NCI-H1436 (cell line): ENCODE measurements around the gene SOHLH1.

ENCODE experiments used
- DNase-seq: peaks from one replicate; lab custom pipeline; 2025; lab: John Stamatoyannopoulos, UW

SOHLH1 gene

DNA sequence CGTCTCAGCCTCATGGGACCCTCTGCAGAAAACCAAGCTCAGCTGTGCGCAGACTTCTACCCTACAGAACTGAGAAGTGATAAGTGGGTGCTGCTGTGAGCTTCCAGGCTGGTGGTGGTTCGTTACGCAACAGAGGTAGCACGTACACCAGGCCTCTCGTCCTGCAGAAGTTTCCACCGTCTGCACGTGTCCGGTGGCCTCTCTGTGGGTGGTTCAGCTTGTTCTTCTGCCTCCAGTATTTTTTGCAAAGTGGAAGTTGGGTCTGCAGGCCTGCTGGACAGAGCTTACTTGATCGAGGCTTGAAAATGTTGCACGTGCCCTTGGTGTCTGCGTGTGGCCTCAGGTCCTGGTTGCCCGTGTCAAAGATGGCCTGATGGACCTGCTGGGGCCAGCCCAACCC lies 30.2 kb upstream of the SOHLH1 start:
- DNase-seq, result no peak

DNA sequence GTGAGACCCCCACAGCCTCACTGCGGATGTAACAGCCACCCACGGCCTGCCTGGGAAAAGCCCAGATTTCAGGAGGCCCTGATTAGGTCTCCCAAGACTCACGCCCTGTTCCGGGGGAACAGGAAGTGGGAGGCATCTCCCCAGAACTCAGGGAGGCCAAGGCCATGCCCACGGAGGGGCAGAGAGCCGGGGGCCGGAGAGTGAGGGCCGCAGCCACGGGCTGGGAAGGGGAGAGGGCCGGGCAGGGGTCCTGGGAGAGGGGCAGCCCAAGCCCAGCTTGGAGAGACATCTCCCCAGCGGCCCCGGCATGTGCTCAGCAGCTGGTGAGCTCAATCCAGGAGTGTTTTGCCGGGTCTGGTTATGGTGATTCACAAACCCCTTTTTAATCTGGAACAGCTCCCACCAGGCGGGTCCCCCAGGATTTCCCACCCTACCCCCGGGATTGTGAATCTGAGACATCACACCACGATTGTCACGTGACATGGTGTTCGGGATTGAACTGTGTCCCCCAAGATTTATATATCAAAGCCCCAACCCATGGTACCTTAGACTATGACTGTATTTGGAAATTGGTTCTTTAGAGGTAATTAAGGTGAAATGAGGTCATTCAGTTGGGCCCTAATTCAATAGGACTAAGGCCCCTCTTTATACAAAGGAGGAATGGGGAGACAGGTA lies 29.3 kb upstream of the SOHLH1 start:
- no peak for DNase-seq

DNA sequence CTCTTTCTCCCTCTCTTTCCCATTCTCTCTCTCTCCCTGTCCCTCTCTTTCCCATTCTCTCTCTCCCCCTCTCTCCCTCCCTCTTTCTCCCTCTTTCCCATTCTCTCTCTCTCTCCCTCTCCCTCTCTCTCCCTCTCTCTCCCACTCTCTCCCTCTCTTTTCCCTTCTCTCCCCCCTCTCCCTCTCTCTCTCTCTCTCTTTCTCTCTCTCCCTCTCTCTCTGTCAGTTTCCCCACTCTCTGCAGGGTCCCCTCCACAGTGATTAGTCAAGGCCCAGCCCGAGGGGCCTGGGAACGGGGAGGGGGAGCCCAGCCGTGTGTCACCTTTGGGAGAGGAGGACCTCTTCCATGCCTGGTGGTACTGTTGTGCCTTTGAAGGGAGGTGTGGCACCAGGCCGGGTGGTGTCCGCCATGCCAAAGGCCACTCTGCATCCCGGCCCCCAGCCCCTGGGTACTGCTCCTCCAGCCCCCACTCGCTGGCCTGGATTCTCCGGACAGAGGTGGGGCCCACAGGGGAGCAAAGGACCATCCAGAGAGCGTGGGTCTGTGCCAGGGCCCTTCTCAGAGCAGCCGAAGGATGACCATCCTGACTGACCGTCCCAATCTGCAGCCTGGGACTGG lies 28.1 kb upstream of the SOHLH1 start:
- DNase-seq, result no peak

DNA sequence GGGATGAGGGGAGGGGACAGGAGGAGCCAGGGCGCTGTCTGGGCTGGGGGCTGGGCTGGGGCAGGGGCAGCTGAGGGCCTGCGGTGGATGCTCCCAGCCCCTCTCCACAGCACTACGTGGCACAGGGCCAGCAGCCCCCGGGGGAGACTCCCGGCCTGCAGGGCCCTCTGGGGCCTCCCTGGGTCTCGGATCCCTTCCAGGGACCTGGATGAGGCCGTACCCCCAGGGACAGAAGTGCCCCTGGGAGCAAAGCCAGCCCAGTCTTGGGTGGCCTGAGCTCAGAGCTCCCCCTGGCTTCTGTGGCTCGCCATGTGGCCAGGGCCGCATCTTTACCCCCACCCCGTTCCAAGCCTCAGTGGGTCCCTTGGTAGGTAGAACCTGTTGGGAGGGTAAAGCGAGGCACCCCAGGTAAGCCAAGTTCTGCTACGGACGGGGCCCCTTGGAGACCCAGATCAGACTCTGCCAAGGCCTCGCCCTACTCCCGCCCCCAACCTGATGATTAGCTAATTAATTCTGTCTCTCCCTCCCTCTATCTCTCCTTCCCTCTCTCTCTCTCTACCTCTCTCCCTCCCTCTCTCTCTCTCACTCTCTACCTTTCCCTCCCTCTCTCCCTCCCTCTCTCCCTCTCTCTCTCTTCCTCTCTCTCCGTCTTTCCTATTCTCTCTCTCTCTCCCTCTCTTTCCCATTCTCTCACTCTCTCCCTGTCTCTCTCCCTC lies 27.0 kb upstream of the SOHLH1 start:
- DNase-seq, result no peak

DNA sequence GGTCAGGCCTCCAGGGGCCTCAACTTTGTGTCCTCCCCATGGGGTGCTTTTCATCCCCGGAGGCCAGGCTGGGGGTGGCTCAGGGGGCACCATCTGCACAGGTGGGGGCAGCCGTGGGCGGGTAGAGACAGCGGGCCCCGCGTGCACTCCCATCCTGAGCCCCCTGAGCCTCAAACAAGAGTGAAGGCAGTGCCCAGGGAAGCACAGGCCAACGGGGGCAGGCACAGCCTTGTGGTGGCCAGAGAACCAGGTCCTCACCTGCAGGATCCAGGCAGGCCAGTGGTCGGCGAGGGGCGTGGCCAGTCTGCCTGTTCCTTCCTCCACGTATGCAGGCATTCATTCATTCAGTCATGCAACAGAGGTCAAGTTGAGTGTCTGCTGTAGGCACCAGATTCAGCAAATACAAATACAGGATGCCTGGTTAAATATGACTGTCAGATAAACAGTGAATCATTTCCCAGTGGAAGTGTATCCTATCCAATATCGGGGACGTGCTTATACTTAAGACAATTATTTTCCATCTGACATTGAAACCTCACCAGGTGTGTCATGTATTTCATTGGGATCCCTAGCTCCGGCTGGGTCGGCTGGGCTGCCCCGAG lies 25.0 kb upstream of the SOHLH1 start:
- no peak for DNase-seq

DNA sequence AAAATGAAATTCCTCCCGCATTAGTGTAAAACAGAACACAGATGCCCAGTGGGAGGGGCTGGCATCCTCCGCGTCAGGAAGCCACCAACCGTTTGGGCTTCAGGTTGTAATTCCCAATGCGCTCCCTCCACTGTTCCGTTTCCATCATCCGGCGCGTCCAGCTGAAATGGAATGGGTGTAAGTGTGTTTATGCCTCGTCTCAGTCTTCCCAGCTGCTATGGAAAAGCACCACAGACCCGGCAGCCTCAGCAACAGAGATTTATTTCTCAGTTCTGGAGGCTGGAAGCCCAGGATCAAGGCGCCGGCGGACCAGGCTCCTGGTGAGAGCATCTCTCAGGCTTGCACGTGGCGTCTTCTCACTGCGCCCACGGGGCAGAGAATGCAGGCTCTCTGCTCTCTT lies 23.1 kb upstream of the SOHLH1 start:
- no peak for DNase-seq

DNA sequence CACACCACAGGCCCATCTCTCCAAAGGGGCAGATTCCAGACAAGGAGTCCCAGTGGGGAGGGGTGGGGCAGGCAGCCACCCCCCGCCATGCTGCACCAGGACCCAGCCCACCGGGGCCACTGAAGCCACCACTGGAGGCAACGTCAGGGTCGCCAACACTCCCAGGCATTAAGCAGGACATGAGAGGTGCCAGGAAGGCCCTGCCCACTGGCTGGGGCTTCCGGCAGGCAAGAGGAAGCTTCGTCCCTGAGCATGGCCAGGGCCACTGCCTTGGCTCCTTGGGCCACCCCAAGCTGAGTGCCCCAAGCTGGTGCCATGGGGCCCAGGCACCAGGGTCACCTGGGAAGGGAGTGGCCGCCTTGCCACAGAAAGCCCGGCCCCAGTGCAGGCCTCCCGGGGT lies 20.2 kb upstream of the SOHLH1 start:
- no peak for DNase-seq

DNA sequence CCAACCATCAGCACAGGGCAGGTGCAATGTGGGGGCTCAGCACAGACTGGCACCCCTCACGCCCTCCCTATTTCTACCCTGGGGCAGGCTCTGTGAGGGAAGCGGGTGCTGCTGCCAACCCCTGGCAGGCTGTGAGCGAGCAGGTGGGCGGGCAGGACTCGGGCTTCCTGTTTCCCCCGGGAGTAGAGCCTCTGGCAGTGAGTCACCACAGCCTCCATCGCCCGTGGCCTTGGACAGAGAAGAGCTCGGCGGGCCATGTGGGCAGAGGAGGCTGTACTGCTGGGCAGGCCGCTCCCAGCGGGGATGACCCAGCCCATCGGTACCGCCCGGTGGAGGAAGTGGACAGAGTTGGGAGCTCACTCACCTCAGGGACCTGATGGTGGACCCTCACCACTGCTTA lies 19.3 kb upstream of the SOHLH1 start:
- DNase-seq, result peak; percentile 21

DNA sequence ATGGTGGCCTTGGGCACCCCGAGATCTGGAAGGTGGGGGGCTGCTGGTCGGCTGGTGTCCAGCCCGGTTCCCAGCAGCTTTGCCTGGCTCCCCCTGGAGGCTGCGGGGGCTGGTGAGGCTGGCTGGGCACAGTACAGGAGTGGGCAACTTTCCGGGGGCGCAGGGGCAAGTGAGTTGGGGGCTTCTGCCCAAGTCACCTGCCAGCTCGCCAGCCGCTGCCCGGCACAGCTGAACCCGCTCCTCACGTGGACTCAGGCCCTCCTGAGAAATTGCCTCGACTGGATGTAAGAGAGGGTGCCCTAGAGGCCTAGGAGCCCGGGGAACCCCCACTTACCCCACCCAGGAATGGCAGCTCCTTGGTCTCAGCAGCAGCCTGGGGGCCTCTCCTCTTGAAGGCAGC lies 18.1 kb upstream of the SOHLH1 start:
- DNase-seq, result no peak

DNA sequence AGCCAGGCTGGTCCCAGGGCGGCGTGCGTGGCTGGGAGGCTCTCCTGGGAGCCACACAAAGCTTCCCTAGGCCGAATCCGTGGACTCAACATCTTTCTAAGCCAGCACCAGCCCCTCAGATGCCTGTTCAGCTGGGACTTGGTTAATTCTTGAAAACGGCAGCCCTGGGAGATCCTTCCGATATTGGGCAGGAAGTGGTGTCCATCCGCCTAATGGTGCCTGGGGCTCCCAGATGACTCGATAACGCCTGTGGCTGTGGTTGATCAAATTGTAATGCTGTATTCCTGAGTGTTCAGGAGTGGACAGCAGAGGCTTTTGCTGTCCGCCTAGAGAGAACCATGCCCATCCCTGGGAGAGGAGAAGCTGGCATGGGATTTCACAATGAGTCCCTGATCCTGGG lies 16.8 kb upstream of the SOHLH1 start:
- DNase-seq, result no peak

DNA sequence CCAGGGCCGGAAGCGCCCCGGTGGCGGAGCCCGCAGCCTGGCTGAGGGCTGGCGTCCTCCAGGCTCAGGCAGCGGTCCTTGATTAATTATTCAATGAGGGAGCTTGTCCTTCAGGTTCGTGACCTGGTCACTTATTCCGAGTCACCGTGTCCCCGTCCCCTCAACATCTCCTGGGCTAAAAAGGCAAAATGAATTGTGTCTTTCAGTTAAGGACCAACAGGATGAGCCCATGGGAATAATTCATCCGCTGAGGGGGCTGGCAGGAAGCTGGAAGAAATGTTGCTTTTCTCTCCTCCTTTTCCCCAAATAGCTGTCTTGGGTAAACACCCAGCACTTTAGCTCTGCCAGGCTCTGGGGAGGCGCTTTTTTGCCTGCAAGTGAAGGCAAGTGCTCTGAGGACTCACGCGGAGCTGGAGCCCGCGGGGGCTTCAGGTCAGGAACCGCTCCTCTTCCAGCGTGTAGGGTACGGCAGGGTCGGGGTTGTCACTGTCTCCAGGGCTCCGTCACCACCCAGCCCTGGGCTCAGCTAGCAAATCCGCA lies 15.8 kb upstream of the SOHLH1 start:
- no peak for DNase-seq

DNA sequence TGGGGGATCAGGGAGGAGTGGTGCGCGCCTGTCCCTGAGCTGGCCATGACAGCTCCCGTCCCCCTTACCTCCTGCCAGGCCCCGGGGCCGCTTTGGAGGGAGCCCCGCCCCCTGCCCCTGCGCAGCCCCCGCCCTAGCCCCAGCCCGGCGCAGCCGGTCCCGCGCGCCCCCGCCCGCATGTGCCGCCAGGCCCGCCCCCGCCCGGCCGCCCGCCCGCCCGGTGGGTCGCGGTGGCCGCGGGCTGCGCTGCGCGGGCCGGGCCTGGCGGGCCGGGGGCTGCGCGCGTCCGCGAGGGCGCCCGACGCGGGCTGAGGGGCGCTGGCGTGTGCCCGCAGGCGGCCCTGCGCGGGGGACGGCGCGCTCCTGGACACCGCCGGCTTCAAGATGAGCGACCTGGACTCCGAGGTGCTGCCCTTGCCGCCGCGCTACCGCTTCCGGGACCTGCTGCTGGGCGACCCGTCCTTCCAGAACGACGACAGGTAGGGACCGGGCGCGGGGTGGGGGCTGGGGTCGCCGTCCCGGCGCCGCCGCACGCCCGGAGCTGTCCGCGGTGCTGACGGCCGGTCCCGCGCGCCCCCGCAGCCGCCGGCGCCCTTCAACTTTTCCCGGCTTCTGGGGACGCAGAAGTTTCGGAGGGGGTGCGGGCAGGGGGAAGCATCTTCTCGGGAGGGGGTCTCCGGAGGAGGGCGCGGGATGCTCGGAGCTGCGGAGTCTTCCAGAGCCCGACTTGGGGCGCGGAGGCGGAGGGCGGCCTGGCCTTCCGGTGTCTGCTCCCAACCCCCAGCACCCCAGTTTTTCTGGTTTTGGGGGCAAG lies 15.2 kb upstream of the SOHLH1 start:
- DNase-seq, result no peak

DNA sequence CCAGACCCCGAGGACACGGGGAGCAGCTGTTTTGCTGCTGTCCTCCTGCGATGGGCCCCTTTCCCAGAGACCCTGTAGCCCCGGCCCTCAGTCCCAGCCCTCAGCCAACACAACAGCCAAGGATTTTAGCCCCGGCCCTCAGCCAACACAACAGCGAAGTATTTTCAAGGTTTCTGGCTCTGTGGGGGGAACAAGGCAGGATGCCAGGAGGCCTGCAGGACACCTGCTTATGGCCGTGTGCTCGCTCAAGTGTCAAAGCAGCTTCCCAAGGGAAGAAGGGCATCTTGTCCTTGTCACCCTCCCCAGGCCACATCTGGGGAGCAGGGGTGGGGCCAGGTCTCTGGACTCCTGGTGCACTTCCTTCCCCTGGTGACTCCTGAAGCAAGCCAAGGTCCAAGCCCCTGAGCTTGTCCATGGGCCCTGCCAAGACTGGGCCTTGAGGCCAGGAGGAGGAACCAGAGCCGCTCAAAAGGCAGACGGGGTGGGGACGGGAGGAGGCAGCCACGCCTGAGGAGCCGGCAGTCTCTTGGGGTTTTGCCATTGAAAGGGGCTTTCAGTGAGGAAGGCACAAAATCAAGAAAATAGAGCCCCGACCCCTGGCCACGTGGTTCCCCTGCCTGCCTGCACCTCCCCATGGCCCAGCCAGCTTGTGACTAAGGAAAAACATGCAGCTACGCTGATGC lies 13.5 kb upstream of the SOHLH1 start:
- DNase-seq, result no peak

DNA sequence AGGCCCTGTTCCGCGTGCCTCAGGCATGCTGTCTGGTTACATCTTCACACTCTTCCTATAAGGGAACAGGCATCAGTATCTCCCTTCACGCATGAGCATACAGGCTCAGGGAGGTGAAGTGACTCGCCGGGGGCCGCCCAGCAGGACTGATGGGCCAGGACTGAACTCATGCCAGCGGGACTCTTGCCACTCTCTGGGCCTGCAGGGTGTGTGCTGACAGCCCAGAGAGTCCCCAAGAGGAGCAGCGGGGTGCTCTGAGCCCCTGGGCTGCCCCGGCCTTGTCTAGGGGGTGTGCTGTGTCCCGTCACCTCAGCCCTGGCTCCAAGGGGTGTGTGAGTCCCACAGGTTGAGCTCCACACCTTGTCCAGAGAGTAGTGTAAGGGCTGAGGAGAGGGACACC lies 12.6 kb upstream of the SOHLH1 start:
- no peak for DNase-seq

DNA sequence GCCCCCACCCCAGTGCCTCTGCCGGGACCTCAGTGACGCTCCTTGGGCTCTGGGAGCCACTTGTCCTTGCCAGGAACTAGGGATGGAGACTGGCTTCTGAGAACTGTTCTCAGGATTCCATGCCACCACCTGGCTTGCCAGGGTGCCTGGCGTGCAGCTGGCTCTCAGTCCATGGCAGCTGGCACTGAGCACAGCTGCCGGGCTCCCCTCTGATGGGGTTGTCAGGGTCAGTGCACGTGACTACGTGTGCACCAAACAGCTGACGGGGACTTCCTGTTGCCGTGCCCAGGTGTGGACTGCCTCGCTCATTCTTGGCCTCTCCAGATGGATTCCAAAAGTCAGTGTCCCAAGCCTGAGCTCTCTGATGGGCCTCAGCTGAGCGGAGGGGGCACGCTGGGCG lies 12.1 kb upstream of the SOHLH1 start:
- no peak for DNase-seq

DNA sequence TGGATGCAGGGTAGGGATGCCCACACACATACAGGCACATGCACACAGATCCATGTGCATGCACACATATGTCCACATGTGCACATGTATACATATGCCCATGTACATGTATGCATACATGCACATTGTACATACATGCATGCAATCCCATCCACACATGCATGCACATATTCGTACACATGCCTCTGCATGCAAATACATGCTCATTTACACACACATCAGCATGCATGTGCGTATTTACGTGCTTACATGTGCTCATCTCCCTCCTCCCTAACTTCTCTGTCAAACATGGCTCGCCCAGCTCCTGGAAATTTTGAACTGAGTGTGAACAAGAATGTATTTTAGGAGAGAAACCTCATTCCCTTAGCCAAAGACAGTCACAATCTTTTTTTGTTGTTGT lies 8.9 kb upstream of the SOHLH1 start:
- DNase-seq, result no peak

DNA sequence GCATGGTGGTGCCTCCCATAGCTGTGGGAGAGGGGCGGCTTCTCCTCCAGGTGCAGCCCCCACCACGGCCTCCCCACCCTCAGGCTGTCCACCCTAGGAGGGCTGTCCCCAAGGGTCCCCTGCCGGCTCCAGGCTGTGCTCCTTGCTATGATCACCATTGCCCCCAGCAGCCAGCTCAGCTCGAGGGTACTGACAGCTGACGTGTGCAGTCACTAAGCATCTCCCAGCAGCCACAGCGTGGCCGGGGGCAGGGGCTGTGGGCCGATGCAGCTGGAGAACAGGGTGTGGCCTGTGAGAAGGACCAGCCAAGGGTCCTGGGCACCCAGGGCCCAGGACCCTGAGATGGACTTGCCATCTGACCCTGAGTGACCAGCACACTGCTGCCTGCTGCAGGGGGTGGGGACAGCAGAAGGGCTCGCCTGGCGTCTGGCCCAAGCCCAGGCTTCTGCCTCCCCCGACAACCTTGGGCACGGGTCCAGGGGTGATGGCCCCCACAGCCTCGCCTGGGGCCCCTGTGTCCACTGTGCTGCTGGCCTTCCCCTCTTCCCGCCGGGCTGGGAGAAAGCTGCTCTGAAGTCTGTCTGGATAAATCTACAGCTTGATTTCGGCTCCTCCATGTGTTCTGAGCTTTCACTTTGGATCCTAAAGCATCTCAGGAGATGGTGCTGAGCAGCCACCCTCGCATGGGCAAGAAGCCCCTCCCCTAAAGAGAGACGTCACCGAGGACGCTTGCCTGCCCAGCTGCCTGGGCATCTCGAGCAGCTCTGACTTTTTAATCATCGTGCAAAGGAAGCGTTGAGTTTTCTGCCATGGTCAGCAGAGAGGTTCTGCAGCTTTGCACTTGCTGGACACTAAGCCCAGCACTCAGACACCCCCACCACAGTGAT lies 8.2 kb upstream of the SOHLH1 start:
- DNase-seq, result no peak

DNA sequence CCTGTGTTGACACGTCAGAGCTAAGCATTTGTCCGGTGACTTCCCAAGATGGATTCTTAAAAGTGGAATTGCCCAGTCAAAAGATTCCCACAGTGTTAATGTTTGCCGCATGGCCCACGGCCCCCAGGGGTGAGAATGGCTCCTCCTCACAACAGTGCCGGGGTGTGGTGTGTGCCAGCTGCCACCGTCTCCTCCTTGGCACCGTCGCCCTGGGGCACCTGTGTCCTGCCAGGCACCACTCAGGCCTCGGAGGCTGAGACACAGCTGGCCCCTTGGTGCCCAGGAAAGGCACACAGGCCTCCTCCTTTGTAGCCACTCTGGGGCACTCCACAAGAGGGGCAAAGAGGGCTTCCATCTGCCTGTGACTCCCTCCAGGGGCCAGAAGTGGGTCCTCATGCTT lies 7.0 kb upstream of the SOHLH1 start:
- DNase-seq, result no peak

DNA sequence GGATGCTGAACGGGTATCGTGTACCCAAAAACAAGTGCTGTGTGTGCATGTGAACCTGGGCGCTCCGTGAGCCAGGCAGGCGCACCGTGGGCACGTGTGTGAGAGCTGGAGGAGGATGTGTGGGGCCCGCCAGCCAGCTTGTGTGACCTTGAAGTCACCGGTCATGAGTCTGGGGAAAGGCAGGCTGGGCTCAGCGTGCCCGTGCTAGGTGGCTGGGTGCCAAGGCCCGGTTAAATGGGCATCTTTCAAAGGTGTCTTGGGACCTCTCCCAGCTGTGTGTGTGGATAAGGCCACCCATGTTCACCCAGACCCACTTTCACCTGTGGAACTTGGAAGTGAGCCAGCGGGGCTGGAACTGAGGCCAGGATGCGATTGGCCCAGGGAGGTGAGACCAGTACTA lies 6.1 kb upstream of the SOHLH1 start:
- DNase-seq, result no peak

DNA sequence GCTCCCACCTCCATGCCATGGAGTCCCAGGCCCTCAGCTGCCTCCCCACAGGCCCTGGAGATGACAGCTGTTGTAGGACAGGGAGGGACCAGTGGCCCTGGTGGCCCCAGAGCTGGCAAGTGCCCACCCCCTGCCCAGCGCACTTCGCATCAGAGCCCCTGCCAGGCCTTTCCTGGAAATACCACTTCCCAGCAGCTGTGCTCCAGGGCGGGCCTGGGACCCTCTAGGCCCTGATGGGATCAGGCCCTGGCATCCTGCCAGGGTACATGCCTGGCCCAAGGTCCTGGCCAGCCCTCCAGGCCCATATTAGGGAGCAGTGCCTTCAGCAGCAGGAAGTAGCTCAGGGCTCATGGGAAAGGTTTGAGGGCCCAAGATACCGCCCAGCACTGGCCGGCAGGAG lies 5.2 kb upstream of the SOHLH1 start:
- no peak for DNase-seq
